HG02623 (cell line): ENCODE measurements around the gene P4HB.
"Not testable (repeated sequence)": the region's sequence is repeated elsewhere in the genome, so short reads cannot be mapped to it uniquely, and the experiment has no call there.

Source experiments
- ATAC-seq: cut with Tn5 transposase; IDR thresholded peaks from one replicate; pipeline ENCODE4 v1.9.1; 2021; ENCODE audit warnings: moderate library complexity; ENCODE audit not compliant: unreplicated experiment

The P4HB gene

DNA sequence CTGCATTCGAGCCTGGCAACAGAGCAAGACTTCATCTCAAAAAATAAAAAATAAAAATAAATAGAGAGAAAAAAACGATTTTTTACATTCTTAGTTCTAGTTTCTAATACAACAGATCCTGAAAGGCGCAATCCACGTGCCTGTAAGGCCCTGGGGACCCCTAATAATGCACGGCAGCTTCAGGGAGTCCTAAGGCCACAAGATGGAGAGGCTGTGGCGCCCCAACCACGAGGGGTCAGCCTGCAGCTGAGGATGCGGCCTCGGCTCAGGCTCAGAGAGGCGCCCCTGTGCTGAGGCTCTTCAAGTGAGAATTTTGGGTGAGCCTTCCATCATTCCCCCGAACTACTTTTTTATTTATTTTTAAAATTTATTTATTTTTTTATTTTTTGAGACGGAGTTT, 10.9 kb downstream of the P4HB start:
- ATAC-seq: no peak

DNA sequence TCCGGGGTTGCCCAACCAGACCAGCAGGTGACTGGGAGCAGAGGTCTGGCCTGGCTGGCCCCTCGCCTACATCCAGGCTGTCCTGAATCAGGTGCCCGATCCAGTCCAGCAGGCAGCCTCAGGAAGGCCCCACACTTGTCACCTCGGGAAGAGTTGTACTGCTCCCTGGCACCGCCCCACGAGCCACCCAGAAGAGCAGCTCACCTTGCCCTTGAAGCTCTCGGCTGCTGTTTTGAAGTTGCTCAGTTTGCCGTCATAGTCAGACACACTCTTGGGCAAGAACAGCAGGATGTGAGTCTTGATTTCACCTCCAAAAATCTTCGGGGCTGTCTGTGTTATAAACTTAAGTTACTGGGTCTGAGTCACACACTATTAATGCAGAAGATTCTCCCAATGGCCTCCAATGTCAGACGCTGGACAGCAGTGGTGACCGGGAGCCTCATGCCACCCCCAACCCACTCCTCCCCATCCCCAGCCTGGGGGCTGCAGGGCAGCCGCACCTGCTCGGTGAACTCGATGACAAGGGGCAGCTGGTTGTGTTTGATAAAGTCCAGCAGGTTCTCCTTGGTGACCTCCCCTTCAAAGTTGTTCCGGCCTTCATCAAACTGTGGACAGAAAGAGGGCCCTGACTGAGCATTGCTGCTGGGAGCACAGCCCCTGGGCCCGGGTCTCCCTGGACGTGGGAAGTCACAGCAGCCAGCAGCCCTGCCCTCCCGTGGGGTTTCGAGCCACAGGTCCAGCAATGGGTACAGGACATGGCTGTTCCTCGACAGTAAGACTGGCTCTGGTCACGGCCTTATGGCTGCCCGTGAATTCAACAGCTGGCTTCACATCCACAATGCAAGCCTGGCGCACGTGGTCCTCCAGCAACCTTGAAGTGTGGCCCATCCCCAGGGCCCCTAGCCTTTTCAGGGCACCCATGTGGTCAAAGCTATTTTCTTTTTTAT, 13.3 kb downstream of the P4HB start:
- no peak for ATAC-seq

GRCh38 chr17:81845881-81846742, 14.2 kb downstream of the P4HB start:
- no peak for ATAC-seq

DNA sequence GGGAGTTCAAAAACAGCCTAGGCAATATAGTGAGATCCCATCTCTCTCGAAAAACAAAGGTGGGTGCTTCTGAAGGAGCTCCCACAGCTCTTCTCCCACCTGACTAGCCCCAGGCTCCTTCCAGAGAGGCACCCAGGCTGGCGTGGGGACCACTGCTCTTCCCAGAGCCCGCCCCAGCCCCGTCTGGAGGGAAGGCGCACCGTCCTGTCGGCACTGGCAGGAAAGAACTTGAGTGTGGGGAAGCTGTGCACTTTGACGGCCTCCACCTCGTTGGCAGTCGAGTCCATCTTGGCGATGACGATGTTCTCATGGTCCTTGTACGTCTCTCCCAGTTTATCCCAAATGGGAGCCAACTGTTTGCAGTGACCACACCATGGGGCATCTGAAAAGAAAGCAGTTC, 15.0 kb downstream of the P4HB start:
- no peak for ATAC-seq

GRCh38 chr17:81844887-81845286, 15.4 kb downstream of the P4HB start:
- ATAC-seq: no peak

DNA sequence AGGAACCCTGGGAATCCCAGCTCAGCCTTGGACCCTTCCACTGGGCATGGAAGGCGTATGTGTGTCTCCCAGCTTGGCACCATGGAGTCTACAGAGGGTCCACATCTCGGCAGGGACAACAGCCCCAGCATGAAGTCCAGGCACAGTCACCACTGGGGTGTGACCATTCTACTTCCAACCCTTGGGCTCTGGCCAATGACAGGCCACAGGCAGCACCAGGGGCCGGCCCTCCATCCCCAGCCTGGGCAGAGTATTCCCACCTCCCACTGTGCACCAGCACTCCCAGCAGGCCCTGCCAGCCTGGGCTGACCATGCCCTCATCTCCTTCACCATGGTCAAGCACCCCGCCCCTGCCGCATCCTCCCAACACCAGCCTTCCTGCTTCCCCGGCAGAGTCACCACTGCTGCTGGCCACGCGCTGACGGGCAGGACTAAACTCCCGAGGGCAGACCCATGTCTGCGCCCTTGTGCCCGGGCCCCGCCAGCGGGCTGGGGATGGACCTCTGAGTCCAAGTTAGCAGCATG, 15.9 kb downstream of the P4HB start:
- ATAC-seq: no peak

GRCh38 chr17:81843713-81844326, 16.5 kb downstream of the P4HB start:
- no peak for ATAC-seq

- no peak for ATAC-seq
Observed at GRCh38 chr17:81842725-81843504, 17.4 kb downstream of the P4HB start.

GRCh38 chr17:81842378-81842724, 18.0 kb downstream of the P4HB start:
- ATAC-seq: no peak

DNA sequence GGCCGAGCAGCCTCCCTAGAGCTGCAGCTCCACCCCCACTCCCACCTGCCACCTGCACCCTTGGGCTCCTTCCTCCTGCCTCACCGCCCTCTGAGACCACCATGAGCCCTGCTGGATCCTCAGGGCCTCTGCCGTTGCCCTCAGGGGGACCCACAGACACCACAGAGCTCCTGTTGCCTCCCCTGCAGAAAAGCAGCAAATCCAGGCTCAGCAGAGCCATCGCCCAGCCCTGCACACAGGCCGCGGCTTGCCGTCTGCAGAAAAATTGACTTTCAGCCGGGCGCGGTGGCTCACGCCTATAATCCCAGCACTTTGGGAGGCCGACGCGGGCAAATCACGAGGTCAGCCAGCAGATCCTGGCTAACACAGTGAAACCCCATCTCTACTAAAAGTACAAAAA, 18.5 kb downstream of the P4HB start:
- no peak for ATAC-seq

DNA sequence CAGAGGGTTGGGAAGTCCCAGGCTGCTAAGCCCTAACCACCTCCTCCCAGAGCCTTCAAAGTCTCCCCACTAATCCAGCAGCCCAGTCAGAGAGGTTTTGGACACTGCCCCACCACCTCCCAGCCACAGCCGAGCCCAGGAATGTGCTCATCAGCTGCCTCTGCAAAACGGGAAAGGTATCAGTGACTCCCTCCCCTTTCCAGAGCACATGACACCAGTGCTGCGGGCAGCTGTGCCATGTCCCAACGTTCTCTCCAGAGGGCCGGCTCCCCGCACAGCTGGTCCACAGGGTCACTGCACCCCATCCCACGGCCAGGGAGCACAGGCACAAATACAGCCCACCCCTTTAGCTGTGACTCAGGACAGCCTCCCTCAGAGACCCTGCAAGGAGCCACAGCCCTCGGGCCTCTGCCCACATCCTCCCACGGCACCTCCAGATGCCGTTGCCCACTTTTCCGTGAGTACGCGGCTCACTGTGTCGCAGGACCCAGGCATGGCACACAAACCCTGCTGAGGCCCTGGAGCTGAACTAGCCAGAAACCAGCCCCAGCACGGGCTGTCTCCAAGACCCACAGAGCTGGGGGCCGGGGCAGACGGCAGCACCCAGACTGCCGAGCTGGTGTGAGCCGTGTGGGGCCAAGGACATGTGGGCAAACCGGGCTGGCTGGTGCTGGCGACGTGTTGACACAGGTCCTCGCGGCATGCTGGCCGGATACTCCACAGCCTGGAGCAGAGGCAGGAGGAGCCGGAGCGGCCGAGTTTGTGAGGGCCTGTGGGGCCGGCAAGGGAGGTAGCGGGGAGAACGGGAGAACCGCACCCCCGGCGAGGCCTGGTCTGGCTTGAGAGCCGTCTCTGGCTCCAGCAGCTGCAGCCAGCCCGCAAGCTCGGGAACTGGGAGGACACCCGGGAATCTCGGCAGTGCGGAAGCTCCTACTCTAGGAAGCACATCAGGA, 19.2 kb downstream of the P4HB start:
- ATAC-seq: no peak

DNA sequence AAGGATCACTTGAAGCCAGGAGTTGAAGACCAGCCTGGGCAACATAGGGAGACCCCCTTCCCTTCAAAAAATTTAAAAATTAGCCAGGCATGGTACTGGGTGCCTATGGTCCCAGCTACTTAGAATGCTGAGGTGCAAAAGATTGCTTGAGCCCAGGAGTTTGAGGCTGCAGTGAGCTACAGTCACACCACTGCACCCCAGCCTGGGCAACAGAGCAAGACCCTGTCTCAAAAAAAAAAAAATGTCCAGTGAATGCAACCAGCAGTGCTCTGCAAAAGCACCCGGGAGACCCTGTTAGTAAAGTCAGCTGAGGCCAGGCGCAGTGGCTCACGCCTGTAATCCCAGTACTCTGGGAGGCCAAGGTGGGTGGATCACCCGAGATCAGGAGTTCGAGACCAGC, 20.3 kb downstream of the P4HB start:
- not testable (repeated sequence) for ATAC-seq

DNA sequence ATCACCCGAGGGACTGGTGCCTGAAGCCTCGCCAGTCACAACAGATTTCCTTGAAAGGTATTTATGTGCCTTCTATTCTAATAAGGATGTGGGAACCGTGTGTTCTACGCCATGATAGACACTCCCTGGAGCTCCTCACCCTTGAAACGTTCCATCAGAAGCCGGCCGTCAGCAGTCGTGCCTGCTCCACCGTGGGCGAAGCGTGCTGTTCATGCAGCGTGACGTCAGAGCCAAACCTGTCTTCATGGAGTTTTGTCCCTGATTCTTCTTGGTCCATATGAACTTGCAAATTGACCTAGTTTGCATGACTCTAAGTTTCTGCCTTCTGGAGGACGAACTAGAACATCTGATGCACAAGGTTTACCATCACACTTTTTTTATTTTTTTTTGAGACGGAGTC, 21.0 kb downstream of the P4HB start:
- ATAC-seq: no peak

- no peak for ATAC-seq
Observed at GRCh38 chr17:81838753-81839255, 21.5 kb downstream of the P4HB start.

DNA sequence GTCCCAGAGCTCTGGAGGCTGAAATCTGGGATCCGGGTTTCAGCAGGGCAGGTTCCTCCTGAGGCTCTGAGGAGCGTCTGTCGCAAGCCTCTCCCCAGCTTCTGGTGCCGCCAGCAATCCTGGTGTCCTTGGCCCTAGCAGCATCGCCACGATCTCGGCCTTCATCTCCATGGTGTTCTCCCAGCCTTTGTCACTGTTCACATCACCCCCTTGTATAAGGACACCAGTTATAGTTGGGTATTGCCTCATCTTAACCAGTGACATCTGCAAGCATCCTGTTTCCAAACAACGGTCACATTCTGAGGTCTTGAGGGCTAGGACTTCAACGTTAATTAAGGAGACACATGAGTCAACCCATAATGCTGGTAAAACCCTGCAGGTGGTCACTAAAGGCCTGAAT, 22.7 kb downstream of the P4HB start:
- ATAC-seq: no peak

DNA sequence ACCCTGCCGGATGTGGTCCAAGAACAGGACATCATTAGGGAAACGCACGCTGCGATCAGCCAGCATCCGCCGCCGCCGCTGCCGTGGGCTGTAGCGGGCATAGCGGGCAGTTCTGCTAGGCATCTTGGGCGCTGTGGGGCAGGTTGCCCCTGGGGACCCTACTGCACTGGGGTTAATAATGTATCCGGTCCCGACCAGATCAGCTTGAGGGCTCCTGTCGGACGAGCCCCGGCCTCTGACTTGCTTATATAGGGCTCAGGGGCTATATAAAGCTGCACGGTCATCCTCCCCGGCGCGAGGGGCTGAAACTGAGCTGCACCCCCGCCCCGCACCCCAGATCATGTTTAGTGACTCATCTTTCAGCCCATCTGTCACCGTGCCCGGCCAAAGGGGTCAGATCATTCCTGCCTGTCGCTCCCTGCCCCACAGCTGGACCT, 25.5 kb downstream of the P4HB start, which contains the start of gene PPP1R27:
PPP1R27 (minus strand) TSS at position 220 of the 437 bp plus-strand sequence; CDS start at position 123, 97 bp downstream.
- ATAC-seq: no peak

GRCh38 chr17:81833921-81834830, 26.2 kb downstream of the P4HB start:
- ATAC-seq: no peak
